HL-60 (cell line): ENCODE measurements around the gene BGLAP.

Experiments
- DNase-seq, 2 experiments: peaks; one replicate each; pipeline ENCODE4 v3.0.0-alpha.2; 2010 to 2020; ENCODE audit warnings: low read depth in 1 of 2, low spot score in 1 of 2
- H3K27ac ChIP-seq: fragments of 250-450 bp; sonication (Bioruptor Pico); replicated peaks from 2 replicates; pipeline ENCODE4 v1.5.1; 2020; ENCODE audit warnings: mild to moderate bottlenecking, moderate library complexity
- H3K27me3 ChIP-seq: fragments of 250-450 bp; sonication (Bioruptor Pico); 2 replicates; pipeline ENCODE4 v1.5.1; 2021; ENCODE audit warnings: mild to moderate bottlenecking, moderate library complexity; ENCODE audit not compliant: insufficient read depth, poor library complexity, severe bottlenecking
- H3K4me3 ChIP-seq: replicated peaks from 2 replicates; pipeline ENCODE4 v1.5.1; 2011; ENCODE audit warnings: mild to moderate bottlenecking, control low read depth, low read length; ENCODE audit not compliant: insufficient read depth
- CTCF ChIP-seq: IDR thresholded peaks from one replicate; pipeline ENCODE4 v1.5.1; 2011; ENCODE audit warnings: low read length, control low read depth, inconsistent platforms; ENCODE audit not compliant: insufficient read depth
- GABPA ChIP-seq: IDR thresholded peaks from 2 replicates; pipeline ENCODE4 v1.6.1; 2012; ENCODE audit warnings: low read depth
- POLR2AphosphoS5 ChIP-seq: IDR thresholded peaks from 2 replicates; pipeline ENCODE4 v1.6.1; 2012; ENCODE audit warnings: low read depth
- SPI1 ChIP-seq: IDR thresholded peaks from 2 replicates; pipeline ENCODE4 v1.6.1; 2012; ENCODE audit warnings: low read depth, mild to moderate bottlenecking, borderline replicate concordance
- TF ChIP-seq, protein P1 (sequence below): IDR thresholded peaks from 2 replicates; pipeline ENCODE4 v1.6.1; 2012; ENCODE audit warnings: low read depth; ENCODE audit not compliant: insufficient replicate concordance

The BGLAP gene

DNA sequence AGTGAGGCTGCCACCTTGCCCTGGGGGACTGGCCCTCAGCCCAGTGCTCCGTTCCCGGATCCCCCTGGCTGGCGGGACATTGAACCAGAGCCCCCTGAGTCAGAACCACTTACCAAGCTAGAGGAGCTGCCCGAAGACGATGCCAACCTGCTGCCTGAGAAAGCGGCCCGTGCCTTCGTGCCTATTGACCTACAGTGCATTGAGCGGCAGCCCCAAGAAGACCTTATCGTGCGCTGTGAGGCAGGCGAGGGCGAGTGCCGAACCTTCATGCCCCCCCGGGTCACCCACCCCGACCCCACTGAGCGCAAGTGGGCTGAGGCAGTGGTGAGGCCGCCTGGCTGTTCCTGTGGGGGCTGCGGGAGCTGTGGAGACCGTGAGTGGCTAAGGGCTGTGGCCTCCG lies 43.5 kb downstream of the BGLAP start:
- no peaks in the 10 kb centered on the region for H3K27me3 ChIP-seq
- no peak overlapping the region for H3K4me3 ChIP-seq
- H3K27ac ChIP-seq: no peak overlapping the region
- no peak for DNase-seq
- TF ChIP-seq CTCF (no peak), GABPA (no peak), POLR2AphosphoS5 (no peak), SPI1 (no peak)
- TF ChIP-seq, protein P1, sequence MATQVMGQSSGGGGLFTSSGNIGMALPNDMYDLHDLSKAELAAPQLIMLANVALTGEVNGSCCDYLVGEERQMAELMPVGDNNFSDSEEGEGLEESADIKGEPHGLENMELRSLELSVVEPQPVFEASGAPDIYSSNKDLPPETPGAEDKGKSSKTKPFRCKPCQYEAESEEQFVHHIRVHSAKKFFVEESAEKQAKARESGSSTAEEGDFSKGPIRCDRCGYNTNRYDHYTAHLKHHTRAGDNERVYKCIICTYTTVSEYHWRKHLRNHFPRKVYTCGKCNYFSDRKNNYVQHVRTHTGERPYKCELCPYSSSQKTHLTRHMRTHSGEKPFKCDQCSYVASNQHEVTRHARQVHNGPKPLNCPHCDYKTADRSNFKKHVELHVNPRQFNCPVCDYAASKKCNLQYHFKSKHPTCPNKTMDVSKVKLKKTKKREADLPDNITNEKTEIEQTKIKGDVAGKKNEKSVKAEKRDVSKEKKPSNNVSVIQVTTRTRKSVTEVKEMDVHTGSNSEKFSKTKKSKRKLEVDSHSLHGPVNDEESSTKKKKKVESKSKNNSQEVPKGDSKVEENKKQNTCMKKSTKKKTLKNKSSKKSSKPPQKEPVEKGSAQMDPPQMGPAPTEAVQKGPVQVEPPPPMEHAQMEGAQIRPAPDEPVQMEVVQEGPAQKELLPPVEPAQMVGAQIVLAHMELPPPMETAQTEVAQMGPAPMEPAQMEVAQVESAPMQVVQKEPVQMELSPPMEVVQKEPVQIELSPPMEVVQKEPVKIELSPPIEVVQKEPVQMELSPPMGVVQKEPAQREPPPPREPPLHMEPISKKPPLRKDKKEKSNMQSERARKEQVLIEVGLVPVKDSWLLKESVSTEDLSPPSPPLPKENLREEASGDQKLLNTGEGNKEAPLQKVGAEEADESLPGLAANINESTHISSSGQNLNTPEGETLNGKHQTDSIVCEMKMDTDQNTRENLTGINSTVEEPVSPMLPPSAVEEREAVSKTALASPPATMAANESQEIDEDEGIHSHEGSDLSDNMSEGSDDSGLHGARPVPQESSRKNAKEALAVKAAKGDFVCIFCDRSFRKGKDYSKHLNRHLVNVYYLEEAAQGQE: no peak

GRCh38 chr1:156286061-156286460 lies 44.1 kb downstream of the BGLAP start:
- no peak overlapping the region for H3K27ac ChIP-seq
- H3K4me3 ChIP-seq: no peak overlapping the region
- TF ChIP-seq SPI1 (no peak), GABPA (no peak), POLR2AphosphoS5 (no peak), CTCF (no peak)
- TF ChIP-seq, protein P1: no peak
- DNase-seq: no peak
- H3K27me3 ChIP-seq: no peaks in the 10 kb centered on the region

DNA sequence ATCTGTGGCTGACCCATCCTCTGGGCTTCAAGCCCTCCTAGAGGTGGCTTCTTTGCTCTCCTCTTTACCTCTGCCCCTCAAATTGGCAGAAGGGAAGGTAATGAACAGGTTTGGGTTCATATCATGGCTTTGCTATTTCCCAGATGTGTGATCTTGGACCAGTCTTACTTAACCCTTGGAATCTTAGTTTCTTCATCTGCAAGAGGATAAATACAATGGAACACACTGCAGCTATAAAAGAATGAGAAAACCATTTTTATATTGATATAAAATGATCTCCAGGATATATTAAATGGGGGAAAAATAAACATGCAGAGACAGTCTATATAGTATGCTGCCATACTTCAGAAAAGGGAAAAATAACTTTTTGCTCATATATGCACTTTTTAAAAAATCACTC lies 47.9 kb downstream of the BGLAP start:
- TF ChIP-seq CTCF (no peak), SPI1 (no peak), GABPA (no peak), POLR2AphosphoS5 (no peak)
- TF ChIP-seq, protein P1: no peak

More for the DNA sequence above, 47.9 kb downstream of the BGLAP start:
- Histone ChIP-seq H3K27ac (no peak overlapping the region), H3K4me3 (no peak overlapping the region), H3K27me3 (no peaks in the 10 kb centered on the region)
- no peak for DNase-seq
